Brain microvascular endothelial cell (primary cell): ENCODE measurements around the gene RXRA.

Experiments used
- DNase-seq: peaks from one replicate; pipeline ENCODE4 v3.0.0-alpha.2; 2020
- H3K27ac ChIP-seq: fragments of 250-450 bp; sonication (Bioruptor Pico); 2 replicates; pipeline ENCODE4 v1.5.1; 2020; ENCODE audit warnings: mild to moderate bottlenecking, moderate library complexity
- H3K27me3 ChIP-seq: fragments of 250-450 bp; sonication (Bioruptor Pico); replicated peaks from 2 replicates; pipeline ENCODE4 v1.5.1; 2020; ENCODE audit warnings: mild to moderate bottlenecking
- H3K36me3 ChIP-seq: fragments of 250-450 bp; sonication (Bioruptor Pico); replicated peaks from 2 replicates; pipeline ENCODE4 v1.5.1; 2020; ENCODE audit warnings: mild to moderate bottlenecking
- H3K4me3 ChIP-seq: 2 replicates; pipeline ENCODE4 v1.5.1; 2011; ENCODE audit warnings: low read depth, mild to moderate bottlenecking, control low read depth, low read length, moderate library complexity
- in situ Hi-C: cut with HindIII; loops from 2 replicates; pipeline ENCODE4 v1.10.0; 2017; ENCODE audit warnings: low sequenced_read_pairs, low pct_ligation_motif_present
- TF ChIP-seq, protein P1 (sequence below): IDR thresholded peaks from 2 replicates; pipeline ENCODE4 v1.5.1; 2011; ENCODE audit warnings: low read depth, mild to moderate bottlenecking, moderate library complexity, low read length, control low read depth, inconsistent platforms; ENCODE audit errors: missing control alignments

Gene RXRA

DNA sequence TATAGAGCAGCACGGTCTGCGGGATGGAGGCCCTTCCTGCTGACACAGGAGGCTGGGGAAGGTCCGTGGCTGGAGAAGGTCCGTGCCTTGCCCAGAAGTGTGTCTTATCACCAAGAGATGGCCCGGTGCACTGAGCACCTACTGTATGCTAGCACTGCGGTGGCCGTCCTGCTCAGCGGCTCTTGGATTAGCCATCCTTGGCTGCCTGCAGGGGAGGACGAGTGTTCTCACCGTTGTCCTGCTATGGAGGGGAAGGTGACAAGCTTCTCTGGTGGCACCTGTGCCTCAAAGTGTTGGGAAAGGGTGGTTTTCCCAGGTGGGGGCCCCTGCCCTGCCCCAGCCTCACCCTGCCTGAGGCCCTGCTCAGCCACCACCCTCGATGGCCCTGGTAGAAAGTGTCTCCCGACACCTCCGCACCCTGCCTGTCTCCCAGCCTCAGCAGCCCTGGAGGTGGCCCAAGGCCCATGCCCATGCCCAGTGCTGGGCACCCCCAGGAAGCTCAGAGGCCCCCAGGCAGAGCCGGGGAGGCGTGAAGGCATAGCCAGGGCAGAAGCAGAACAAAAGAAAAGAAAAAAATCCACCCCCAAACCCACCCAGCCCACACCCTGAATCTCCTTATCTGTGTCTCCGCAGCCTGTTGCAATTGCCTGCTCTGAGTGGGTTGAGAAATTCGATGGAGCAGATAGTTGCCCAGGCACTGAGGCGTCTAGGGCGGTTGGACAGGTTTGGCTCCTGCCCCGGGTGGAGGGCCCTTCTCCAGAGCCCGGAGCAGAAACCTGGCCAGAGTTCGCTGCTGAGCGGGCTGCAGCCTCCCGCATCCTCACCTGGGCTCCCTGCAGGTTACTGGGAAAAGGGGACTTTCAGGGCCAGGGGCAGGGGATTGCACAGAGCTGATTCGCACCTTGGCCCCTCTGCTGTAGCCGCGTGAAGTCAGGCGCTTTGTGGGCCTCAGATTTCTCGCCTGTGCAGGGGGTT, 30.5 kb downstream of the RXRA start:
- Histone ChIP-seq H3K4me3 (no peak overlapping the region), H3K36me3 (no peaks in the 10 kb centered on the region), H3K27me3 (no peaks in the 10 kb centered on the region), H3K27ac (no peak overlapping the region)
- DNase-seq: no peak
- TF ChIP-seq, protein P1, sequence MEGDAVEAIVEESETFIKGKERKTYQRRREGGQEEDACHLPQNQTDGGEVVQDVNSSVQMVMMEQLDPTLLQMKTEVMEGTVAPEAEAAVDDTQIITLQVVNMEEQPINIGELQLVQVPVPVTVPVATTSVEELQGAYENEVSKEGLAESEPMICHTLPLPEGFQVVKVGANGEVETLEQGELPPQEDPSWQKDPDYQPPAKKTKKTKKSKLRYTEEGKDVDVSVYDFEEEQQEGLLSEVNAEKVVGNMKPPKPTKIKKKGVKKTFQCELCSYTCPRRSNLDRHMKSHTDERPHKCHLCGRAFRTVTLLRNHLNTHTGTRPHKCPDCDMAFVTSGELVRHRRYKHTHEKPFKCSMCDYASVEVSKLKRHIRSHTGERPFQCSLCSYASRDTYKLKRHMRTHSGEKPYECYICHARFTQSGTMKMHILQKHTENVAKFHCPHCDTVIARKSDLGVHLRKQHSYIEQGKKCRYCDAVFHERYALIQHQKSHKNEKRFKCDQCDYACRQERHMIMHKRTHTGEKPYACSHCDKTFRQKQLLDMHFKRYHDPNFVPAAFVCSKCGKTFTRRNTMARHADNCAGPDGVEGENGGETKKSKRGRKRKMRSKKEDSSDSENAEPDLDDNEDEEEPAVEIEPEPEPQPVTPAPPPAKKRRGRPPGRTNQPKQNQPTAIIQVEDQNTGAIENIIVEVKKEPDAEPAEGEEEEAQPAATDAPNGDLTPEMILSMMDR: no peak
- in situ Hi-C loops: no loop called here

DNA sequence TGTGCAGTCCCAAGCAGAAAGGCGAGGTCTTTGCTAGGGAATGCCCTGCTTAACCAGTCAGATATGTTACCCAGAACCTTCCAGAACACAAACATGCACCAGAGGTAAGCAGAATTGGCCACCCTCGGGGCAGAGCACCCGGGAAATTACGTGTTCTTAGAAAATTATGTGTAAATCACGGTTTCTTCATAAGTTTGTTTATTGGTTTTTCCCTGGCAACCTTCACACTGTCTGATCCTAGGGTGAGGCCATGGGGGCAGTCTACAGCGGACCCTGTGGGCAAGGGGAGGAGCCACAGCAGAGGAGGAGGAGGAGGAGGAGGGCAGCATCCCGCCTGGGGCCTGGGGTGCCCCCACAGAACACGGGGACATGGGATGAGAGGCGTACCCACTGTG, 31.4 kb downstream of the RXRA start:
- in situ Hi-C loops: no loop called here
- H3K27me3 ChIP-seq: no peaks in the 10 kb centered on the region
- H3K36me3 ChIP-seq: no peaks in the 10 kb centered on the region
- TF ChIP-seq, protein P1: no peak
- no peak overlapping the region for H3K4me3 ChIP-seq
- H3K27ac ChIP-seq: no peak overlapping the region
- DNase-seq: no peak

GRCh38 chr9:134358026-134358661, 31.9 kb downstream of the RXRA start:
- H3K27ac ChIP-seq: no peak overlapping the region
- no peaks in the 10 kb centered on the region for H3K27me3 ChIP-seq
- H3K36me3 ChIP-seq: no peaks in the 10 kb centered on the region
- no peak for DNase-seq
- no peak overlapping the region for H3K4me3 ChIP-seq
- TF ChIP-seq, protein P1: no peak
- in situ Hi-C loops: no loop called here

GRCh38 chr9:134358662-134359319, 32.5 kb downstream of the RXRA start:
- Histone ChIP-seq H3K4me3 (no peak overlapping the region), H3K36me3 (no peaks in the 10 kb centered on the region), H3K27me3 (no peaks in the 10 kb centered on the region), H3K27ac (no peak overlapping the region)
- TF ChIP-seq, protein P1: no peak
- no peak for DNase-seq
- in situ Hi-C loops: no loop called here

- TF ChIP-seq, protein P1: no peak
- Histone ChIP-seq H3K27ac (no peak overlapping the region), H3K4me3 (no peak overlapping the region), H3K36me3 (no peaks in the 10 kb centered on the region), H3K27me3 (no peaks in the 10 kb centered on the region)
- DNase-seq: no peak
- in situ Hi-C loops: no loop called here
Observed at GRCh38 chr9:134359493-134360179, 33.4 kb downstream of the RXRA start.
